RKO (cell line): ENCODE data around the gene BAIAP2.
"Not testable (repeated sequence)": the region's sequence is repeated elsewhere in the genome, so short reads cannot be mapped to it uniquely, and the experiment has no call there.

Source experiments
- DNase-seq: peaks from one replicate; pipeline ENCODE4 v3.0.0-alpha.2; 2016; ENCODE audit warnings: low spot score

BAIAP2 gene

GRCh38 chr17:81002013-81002384 lies 33.0 kb upstream of the BAIAP2 start:
- DNase-seq: no peak

- peak; percentile 57 for DNase-seq
These were observed 32.3 kb upstream of the BAIAP2 start for GRCh38 chr17:81002409-81003361.

- DNase-seq: no peak
These were observed 31.1 kb upstream of the BAIAP2 start for GRCh38 chr17:81003711-81004475.

- no peak for DNase-seq
These were observed 28.1 kb upstream of the BAIAP2 start for GRCh38 chr17:81006891-81007290.

GRCh38 chr17:81008140-81008539 lies 26.8 kb upstream of the BAIAP2 start:
- no peak for DNase-seq

- no peak for DNase-seq
These were observed 25.8 kb upstream of the BAIAP2 start for GRCh38 chr17:81009136-81009535.

GRCh38 chr17:81010935-81011334 lies 24.0 kb upstream of the BAIAP2 start:
- DNase-seq: no peak

GRCh38 chr17:81011951-81012350 lies 23.0 kb upstream of the BAIAP2 start:
- DNase-seq: no peak

GRCh38 chr17:81012574-81013447 lies 22.1 kb upstream of the BAIAP2 start:
- DNase-seq: no peak

- no peak for DNase-seq
These were observed 21.3 kb upstream of the BAIAP2 start for GRCh38 chr17:81013642-81014041.

GRCh38 chr17:81015136-81015535 lies 19.8 kb upstream of the BAIAP2 start:
- no peak for DNase-seq

- DNase-seq: no peak
These were observed 18.4 kb upstream of the BAIAP2 start for GRCh38 chr17:81016575-81016974.

GRCh38 chr17:81017330-81017729 lies 17.6 kb upstream of the BAIAP2 start:
- DNase-seq: not testable (repeated sequence)

- DNase-seq: no peak
These were observed 16.7 kb upstream of the BAIAP2 start for GRCh38 chr17:81018044-81018802.

- DNase-seq: no peak
These were observed 15.1 kb upstream of the BAIAP2 start for GRCh38 chr17:81019563-81020442.

- no peak for DNase-seq
These were observed 14.5 kb upstream of the BAIAP2 start for GRCh38 chr17:81020443-81020766.

GRCh38 chr17:81020767-81021497 lies 14.0 kb upstream of the BAIAP2 start:
- DNase-seq: no peak

GRCh38 chr17:81021531-81022343 lies 13.2 kb upstream of the BAIAP2 start:
- no peak for DNase-seq

GRCh38 chr17:81022344-81022676 lies 12.6 kb upstream of the BAIAP2 start:
- DNase-seq: no peak
